ENCODE results near the gene LRP6.

The LRP6 gene

DNA sequence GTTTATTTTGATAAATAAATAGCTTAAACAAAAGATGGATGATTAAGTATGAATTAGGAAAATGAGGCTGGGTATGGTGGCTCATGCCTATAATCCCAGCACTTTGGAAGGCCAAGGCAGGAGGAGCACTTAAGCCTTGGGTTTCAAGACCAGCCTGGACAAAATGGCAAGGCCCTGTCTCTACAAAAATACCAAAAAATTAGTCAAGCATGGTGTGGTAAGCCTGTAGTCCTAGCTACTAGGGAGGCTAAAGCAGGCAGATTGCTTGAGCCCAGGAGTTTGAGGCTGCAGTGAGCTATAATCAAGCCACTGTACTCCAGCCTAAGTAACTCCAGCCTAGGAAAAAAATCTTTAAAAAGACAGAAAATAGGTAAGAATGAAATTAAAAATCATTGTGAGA is 100.1 kb downstream of the LRP6 start:
- Histone ChIP-seq H3K4me1 (ENCODE audit: control insufficient read depth in 1 of 2, insufficient read depth in 1 of 2, low read depth in 1 of 2, low read length in 1 of 2) (no peaks in the 10 kb centered on the region), H3K27me3 (peaks cover 29% of the 10 kb centered on the region), H3K4me3 (ENCODE audit: low read depth in 1 of 2, low read length in 1 of 2) (no peak overlapping the region), H3K27ac (no peak overlapping the region), H3K36me3 (no peaks in the 10 kb centered on the region), H3K9me3 (no peaks in the 10 kb centered on the region)
- TF ChIP-seq, protein P1, sequence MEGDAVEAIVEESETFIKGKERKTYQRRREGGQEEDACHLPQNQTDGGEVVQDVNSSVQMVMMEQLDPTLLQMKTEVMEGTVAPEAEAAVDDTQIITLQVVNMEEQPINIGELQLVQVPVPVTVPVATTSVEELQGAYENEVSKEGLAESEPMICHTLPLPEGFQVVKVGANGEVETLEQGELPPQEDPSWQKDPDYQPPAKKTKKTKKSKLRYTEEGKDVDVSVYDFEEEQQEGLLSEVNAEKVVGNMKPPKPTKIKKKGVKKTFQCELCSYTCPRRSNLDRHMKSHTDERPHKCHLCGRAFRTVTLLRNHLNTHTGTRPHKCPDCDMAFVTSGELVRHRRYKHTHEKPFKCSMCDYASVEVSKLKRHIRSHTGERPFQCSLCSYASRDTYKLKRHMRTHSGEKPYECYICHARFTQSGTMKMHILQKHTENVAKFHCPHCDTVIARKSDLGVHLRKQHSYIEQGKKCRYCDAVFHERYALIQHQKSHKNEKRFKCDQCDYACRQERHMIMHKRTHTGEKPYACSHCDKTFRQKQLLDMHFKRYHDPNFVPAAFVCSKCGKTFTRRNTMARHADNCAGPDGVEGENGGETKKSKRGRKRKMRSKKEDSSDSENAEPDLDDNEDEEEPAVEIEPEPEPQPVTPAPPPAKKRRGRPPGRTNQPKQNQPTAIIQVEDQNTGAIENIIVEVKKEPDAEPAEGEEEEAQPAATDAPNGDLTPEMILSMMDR (IDR thresholded peaks at IDR 0.05): no peak

- no peaks in the 10 kb centered on the region for H3K9me3 ChIP-seq
- H3K36me3 ChIP-seq: no peaks in the 10 kb centered on the region
- no peaks in the 10 kb centered on the region for H3K27me3 ChIP-seq
- H3K4me3 ChIP-seq (ENCODE audit: low read depth in 1 of 2, low read length in 1 of 2): no peak overlapping the region
- H3K4me1 ChIP-seq (ENCODE audit: control insufficient read depth in 1 of 2, insufficient read depth in 1 of 2, low read depth in 1 of 2, low read length in 1 of 2): no peaks in the 10 kb centered on the region
- no peak overlapping the region for H3K27ac ChIP-seq
- TF ChIP-seq, protein P1 (IDR thresholded peaks at IDR 0.05): no peak
Observed at GRCh38 chr12:12159988-12160387, 106.9 kb downstream of the LRP6 start.

GRCh38 chr12:12158858-12159257 is 108.0 kb downstream of the LRP6 start:
- Histone ChIP-seq H3K36me3 (no peaks in the 10 kb centered on the region), H3K4me3 (ENCODE audit: low read depth in 1 of 2, low read length in 1 of 2) (no peak overlapping the region)

GRCh38 chr12:12157424-12157823 is 109.4 kb downstream of the LRP6 start:
- no peak overlapping the region for H3K4me3 ChIP-seq (ENCODE audit: low read depth in 1 of 2, low read length in 1 of 2)
- H3K27ac ChIP-seq: no peak overlapping the region
- H3K27me3 ChIP-seq: no peaks in the 10 kb centered on the region
- H3K4me1 ChIP-seq (ENCODE audit: control insufficient read depth in 1 of 2, insufficient read depth in 1 of 2, low read depth in 1 of 2, low read length in 1 of 2): no peaks in the 10 kb centered on the region
- no peaks in the 10 kb centered on the region for H3K36me3 ChIP-seq
- H3K9me3 ChIP-seq: no peaks in the 10 kb centered on the region
- TF ChIP-seq, protein P1 (IDR thresholded peaks at IDR 0.05): no peak

More at GRCh38 chr12:12158858-12159257, 108.0 kb downstream of the LRP6 start:
- Histone ChIP-seq H3K4me1 (ENCODE audit: control insufficient read depth in 1 of 2, insufficient read depth in 1 of 2, low read depth in 1 of 2, low read length in 1 of 2) (no peaks in the 10 kb centered on the region), H3K27ac (no peak overlapping the region), H3K9me3 (no peaks in the 10 kb centered on the region), H3K27me3 (no peaks in the 10 kb centered on the region)
- TF ChIP-seq, protein P1 (IDR thresholded peaks at IDR 0.05): no peak

GRCh38 chr12:12156828-12157227 is 110.0 kb downstream of the LRP6 start:
- H3K27me3 ChIP-seq: no peaks in the 10 kb centered on the region
- TF ChIP-seq, protein P1 (IDR thresholded peaks at IDR 0.05): no peak
- H3K36me3 ChIP-seq: no peaks in the 10 kb centered on the region
- no peaks in the 10 kb centered on the region for H3K4me1 ChIP-seq (ENCODE audit: control insufficient read depth in 1 of 2, insufficient read depth in 1 of 2, low read depth in 1 of 2, low read length in 1 of 2)
- H3K27ac ChIP-seq: no peak overlapping the region
- no peak overlapping the region for H3K4me3 ChIP-seq (ENCODE audit: low read depth in 1 of 2, low read length in 1 of 2)
- H3K9me3 ChIP-seq: no peaks in the 10 kb centered on the region

DNA sequence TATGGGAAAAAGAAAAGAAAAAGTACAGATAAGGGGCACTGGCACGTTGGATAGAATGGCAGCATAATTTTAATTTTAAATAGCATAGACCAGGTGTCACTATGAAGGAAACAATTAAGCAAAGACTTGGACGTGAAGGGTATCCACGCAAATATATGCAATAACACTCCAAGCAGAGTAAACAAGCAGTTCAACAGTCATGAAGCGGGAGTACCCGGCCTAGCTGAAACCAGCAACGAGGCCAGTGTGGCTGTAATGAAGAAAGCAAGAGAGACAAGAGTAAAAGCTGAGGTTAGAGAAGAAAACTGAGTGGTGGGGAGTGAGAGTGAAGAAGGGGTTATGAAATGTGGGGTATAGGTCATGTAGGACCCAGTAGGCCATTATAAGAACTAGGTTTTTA is 110.7 kb downstream of the LRP6 start:
- Histone ChIP-seq H3K4me3 (ENCODE audit: low read depth in 1 of 2, low read length in 1 of 2) (no peak overlapping the region), H3K27me3 (no peaks in the 10 kb centered on the region), H3K9me3 (no peaks in the 10 kb centered on the region), H3K4me1 (ENCODE audit: control insufficient read depth in 1 of 2, insufficient read depth in 1 of 2, low read depth in 1 of 2, low read length in 1 of 2) (no peaks in the 10 kb centered on the region), H3K36me3 (no peaks in the 10 kb centered on the region), H3K27ac (no peak overlapping the region)
- TF ChIP-seq, protein P1 (IDR thresholded peaks at IDR 0.05): no peak
